Endothelial cell (in vitro differentiated cells): ENCODE results near the gene PPME1. TPM values are rescaled to one million over a fixed set of nuclear protein-coding genes. Genes with fewer than 3 reads are reported as not detected.
"Not testable (repeated sequence)": the region's sequence is repeated elsewhere in the genome, so short reads cannot be mapped to it uniquely, and the experiment has no call there.

Experiments
- DNase-seq: peaks from one replicate; pipeline ENCODE4 v3.0.0; 2021; ENCODE audit warnings: low spot score
- H3K27ac Mint-ChIP-seq: one replicate; pipeline ENCODE4 v1.8.0; 2021; ENCODE audit warnings: mixed read lengths, inconsistent platforms; ENCODE audit not compliant: unreplicated experiment
- H3K27me3 Mint-ChIP-seq: one replicate; pipeline ENCODE4 v1.8.0; 2021; ENCODE audit warnings: mild to moderate bottlenecking, moderate library complexity, mixed read lengths, inconsistent platforms; ENCODE audit not compliant: unreplicated experiment
- H3K36me3 Mint-ChIP-seq: one replicate; pipeline ENCODE4 v1.8.0; 2021; ENCODE audit warnings: mild to moderate bottlenecking, low read depth, mixed read lengths, inconsistent platforms; ENCODE audit not compliant: unreplicated experiment
- H3K4me1 Mint-ChIP-seq: one replicate; pipeline ENCODE4 v1.8.0; 2021; ENCODE audit warnings: mild to moderate bottlenecking, mixed read lengths, inconsistent platforms; ENCODE audit not compliant: unreplicated experiment
- H3K4me3 Mint-ChIP-seq: one replicate; pipeline ENCODE4 v1.8.0; 2021; ENCODE audit warnings: mild to moderate bottlenecking, mixed read lengths, inconsistent platforms; ENCODE audit not compliant: unreplicated experiment
- H3K9me3 Mint-ChIP-seq: one replicate; pipeline ENCODE4 v1.8.0; 2021; ENCODE audit warnings: mixed read lengths, inconsistent platforms; ENCODE audit not compliant: unreplicated experiment
- total RNA-seq: library from RNA; stranded (reverse); fragmentation: NEBNext Ultra II Directional; extraction: Animal tissue kit (Norgen Biotek cat#: 25700); gene quantifications from one replicate; pipeline ENCODE4 v1.2.1, GENCODE V29; 2021; ENCODE audit not compliant: unreplicated experiment
- TF ChIP-seq, protein P1 (sequence below): fragments of 200-600 bp; sonication (generic); IDR thresholded peaks from one replicate; pipeline ENCODE4 v1.5.0; 2021; ENCODE audit warnings: antibody characterized with exemption; ENCODE audit not compliant: unreplicated experiment

The PPME1 gene
- total RNA-seq, 1 donor from 2014 or later = 27.2 TPM

DNA sequence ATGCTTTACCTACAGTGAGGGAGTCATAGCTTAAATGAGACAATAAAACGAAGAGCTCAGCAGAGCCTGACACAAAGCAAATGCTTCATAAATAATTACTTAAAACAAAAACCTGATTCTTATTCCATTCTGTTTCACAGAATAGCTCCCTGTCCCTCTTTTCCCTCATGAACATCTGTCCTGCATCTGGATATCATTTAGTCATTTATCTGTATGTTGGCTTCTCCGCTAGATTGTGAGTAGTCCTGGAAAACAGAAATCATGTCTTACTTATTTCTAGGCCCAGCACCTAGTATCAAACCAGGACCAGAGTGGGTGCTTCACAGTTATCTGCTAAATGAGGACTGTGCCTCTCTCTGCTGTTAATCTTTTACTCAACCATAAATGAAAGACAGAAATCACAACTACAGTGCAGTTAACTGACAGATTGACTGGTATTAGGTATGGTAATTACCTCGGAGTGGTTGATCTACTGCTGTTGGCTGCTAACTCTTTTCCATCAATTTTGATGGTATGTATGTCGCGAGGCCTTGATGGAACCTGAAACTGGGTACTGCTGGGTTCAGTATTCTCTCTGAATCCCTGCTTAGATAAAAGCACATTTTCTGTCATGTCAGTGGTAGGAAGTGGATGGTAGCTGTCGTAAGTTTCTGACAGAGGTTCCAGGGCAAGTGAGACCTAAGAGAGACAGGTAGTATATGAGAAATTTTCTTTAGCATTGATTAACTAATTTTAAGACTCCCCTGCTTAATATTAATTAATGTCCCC is 31.8 kb upstream of the PPME1 start:
- H3K9me3 Mint-ChIP-seq = no peaks in the 10 kb centered on the region
- peaks cover 10% of the 10 kb centered on the region for H3K36me3 Mint-ChIP-seq
- no peaks in the 10 kb centered on the region for H3K27me3 Mint-ChIP-seq
- no peak overlapping the region for H3K27ac Mint-ChIP-seq
- TF ChIP-seq, protein P1, sequence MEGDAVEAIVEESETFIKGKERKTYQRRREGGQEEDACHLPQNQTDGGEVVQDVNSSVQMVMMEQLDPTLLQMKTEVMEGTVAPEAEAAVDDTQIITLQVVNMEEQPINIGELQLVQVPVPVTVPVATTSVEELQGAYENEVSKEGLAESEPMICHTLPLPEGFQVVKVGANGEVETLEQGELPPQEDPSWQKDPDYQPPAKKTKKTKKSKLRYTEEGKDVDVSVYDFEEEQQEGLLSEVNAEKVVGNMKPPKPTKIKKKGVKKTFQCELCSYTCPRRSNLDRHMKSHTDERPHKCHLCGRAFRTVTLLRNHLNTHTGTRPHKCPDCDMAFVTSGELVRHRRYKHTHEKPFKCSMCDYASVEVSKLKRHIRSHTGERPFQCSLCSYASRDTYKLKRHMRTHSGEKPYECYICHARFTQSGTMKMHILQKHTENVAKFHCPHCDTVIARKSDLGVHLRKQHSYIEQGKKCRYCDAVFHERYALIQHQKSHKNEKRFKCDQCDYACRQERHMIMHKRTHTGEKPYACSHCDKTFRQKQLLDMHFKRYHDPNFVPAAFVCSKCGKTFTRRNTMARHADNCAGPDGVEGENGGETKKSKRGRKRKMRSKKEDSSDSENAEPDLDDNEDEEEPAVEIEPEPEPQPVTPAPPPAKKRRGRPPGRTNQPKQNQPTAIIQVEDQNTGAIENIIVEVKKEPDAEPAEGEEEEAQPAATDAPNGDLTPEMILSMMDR = no peak
- H3K4me1 Mint-ChIP-seq = no peaks in the 10 kb centered on the region
- no peak for DNase-seq
- no peak overlapping the region for H3K4me3 Mint-ChIP-seq

DNA sequence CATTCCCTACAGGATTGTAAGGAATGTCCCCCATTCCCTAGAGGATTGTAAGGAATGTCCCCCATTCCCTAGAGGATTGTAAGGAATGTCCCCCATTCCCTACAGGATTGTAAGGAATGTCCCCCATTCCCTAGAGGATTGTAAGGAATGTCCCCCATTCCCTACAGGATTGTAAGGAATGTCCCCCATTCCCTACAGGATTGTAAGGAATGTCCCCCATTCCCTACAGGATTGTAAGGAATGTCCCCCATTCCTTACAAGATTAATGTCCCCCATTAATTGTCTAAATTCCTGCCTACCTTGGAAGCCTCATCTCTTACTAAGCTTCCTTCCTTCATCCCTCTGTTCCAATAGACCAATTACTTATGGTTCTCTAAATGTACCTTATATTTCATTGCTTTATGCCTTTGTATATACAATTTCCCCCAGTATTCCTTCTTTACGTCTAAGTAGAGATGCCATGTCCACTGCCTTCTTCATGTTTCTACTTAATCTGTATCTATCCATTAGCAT is 31.1 kb upstream of the PPME1 start:
- not testable (repeated sequence) for H3K27me3 Mint-ChIP-seq, H3K4me3 Mint-ChIP-seq, H3K27ac Mint-ChIP-seq, DNase-seq, H3K4me1 Mint-ChIP-seq, H3K9me3 Mint-ChIP-seq
- peaks cover 10% of the 10 kb centered on the region for H3K36me3 Mint-ChIP-seq

DNA sequence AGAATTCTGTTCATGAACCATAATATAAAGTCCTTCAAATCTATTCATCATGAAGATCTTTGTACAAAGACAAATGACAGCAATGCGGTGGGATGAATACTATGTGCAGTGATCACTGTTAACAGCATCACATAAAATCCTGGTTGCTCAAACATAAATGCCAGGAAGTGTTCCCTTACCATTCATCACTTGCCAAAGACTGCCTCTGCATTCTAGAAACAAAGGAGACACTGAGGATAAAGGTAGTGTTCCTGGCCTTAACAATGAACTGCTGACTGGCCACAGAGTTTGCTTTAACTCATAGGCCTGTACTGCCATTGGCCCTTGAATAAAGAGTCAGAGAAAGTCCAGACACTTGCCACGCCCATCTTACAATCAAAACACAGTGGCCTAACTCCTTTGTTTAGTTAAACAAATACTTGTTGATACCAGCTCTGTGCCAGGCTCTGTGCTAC is 29.8 kb upstream of the PPME1 start:
- peaks cover 3% of the 10 kb centered on the region for H3K36me3 Mint-ChIP-seq
- H3K27ac Mint-ChIP-seq = no peak overlapping the region
- no peaks in the 10 kb centered on the region for H3K4me1 Mint-ChIP-seq
- H3K4me3 Mint-ChIP-seq = no peak overlapping the region
- peaks cover 2% of the 10 kb centered on the region for H3K27me3 Mint-ChIP-seq
- no peak for DNase-seq
- H3K9me3 Mint-ChIP-seq = no peaks in the 10 kb centered on the region
- TF ChIP-seq, protein P1 = no peak

DNA sequence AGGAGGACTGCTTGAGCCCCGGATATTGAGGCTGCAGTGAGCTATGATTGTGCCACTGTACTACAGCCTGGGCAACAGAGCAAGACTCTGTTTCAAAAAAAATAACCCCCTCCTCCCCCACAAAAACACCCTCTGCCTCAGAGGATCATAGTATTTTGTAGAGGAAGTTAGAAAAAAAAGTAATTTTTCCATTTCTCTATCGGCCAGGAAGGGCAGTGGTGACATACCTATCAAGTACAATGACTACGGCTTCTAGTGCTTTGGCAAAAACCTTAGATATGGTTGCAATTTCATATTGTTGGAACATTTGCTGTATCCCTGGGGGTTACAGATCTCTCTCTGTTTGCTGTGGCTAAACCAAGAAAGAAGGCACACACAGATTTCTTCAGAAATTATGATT is 29.2 kb upstream of the PPME1 start:
- H3K4me1 Mint-ChIP-seq = no peaks in the 10 kb centered on the region
- TF ChIP-seq, protein P1 = no peak
- no peak overlapping the region for H3K27ac Mint-ChIP-seq
- H3K36me3 Mint-ChIP-seq = peaks cover 2% of the 10 kb centered on the region
- peaks cover 2% of the 10 kb centered on the region for H3K27me3 Mint-ChIP-seq
- DNase-seq = no peak
- H3K9me3 Mint-ChIP-seq = no peaks in the 10 kb centered on the region
- no peak overlapping the region for H3K4me3 Mint-ChIP-seq

DNA sequence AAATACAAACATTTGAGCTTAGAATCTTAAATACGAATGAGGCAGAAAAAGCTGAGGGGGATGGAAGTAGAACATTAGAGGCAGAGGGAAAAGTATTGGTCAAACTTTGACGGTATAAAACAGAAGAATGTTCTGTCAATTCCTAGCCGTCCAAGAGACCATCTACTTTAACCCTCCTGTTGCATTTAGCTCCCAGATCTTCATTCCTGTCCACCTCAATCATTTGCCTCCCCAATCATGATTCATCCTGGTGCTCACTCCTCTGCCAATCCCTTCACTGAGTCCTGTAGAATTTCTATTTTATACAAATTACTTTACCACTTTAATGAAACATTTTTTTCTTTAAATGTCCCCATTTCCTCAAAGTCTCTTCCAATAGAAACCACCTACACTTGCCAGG is 28.5 kb upstream of the PPME1 start:
- TF ChIP-seq, protein P1 = no peak
- Mint-ChIP-seq H3K36me3 (no peaks in the 10 kb centered on the region), H3K27me3 (peaks cover 2% of the 10 kb centered on the region), H3K27ac (no peak overlapping the region), H3K4me1 (no peaks in the 10 kb centered on the region), H3K9me3 (no peaks in the 10 kb centered on the region), H3K4me3 (no peak overlapping the region)
- no peak for DNase-seq
